Ovary (tissue), 9 donors: ENCODE results near the gene GK. TPM values are rescaled to one million over a fixed set of nuclear protein-coding genes. Genes with fewer than 3 reads are reported as not detected.
"Not testable (repeated sequence)": the region's sequence is repeated elsewhere in the genome, so short reads cannot be mapped to it uniquely, and the experiment has no call there.

Experiments used
- DNase-seq, 5 donors: peaks; one replicate each; pipeline ENCODE4 v3.0.0-alpha.2; 2019 to 2020
- H3K27ac ChIP-seq, 2 donors: fragments of 200-600 bp; one replicate each; pipeline versions ENCODE4 v1.5.1 to v1.8.0; 2019 to 2022
- H3K27me3 ChIP-seq: fragments of 200-600 bp; one replicate; pipeline ENCODE4 v1.8.0; 2022
- H3K36me3 ChIP-seq: fragments of 200-600 bp; sonication (generic); one replicate; pipeline ENCODE4 v1.5.1; 2019
- H3K4me1 ChIP-seq: one replicate; pipeline ENCODE4 v1.8.1; 2013; ENCODE audit warnings: mild to moderate bottlenecking, moderate library complexity; ENCODE audit not compliant: insufficient read depth
- H3K4me3 ChIP-seq: fragments of 200-600 bp; sonication (generic); one replicate; pipeline ENCODE4 v1.5.1; 2017
- H3K9me3 ChIP-seq, 2 donors: fragments of 200-600 bp in 1 of 2; sonication (generic) in 1 of 2; one replicate each; pipeline versions ENCODE4 v1.5.1 to v1.8.1; 2013 to 2019; ENCODE audit warnings: mild to moderate bottlenecking in 1 of 2, moderate library complexity in 1 of 2
- EP300 ChIP-seq: sonication (generic); formaldehyde crosslinking; IDR thresholded peaks from one replicate; pipeline ENCODE4 v1.6.1; 2017; ENCODE audit warnings: antibody characterized with exemption
- POLR2A ChIP-seq: fragments of 450-650 bp; IDR thresholded peaks from one replicate; pipeline ENCODE4 v1.6.1; 2017; ENCODE audit warnings: antibody characterized with exemption, mild to moderate bottlenecking, moderate library complexity
- WGBS, 3 donors: extraction: QIAGEN DNeasy Blood & Tissue Kit in 1 of 3; methylation state at CpG; one replicate each; pipeline versions ENCODE4 v1.1.5 to v1.1.7; 2013 to 2017; 5-methylcytosine and 5-hydroxymethylcytosine counted together
- intact Hi-C, 4 donors: fragments of 100-400 bp; cut with DNase I; formaldehyde crosslinking; loops; one replicate each; pipeline versions ENCODE4 v1.11.0 to v1.15.1; 2022 to 2023
- polyA plus RNA-seq, 2 donors: library from polyadenylated mRNA; stranded (reverse); fragments of 200-250 nt in 1 of 2; fragments of 350-450 nt in 1 of 2; fragmentation: Illumina TruSeq in 1 of 2; extraction: RNeasy Lipid Tissue Mini Kit (QIAGEN cat#74804) in 1 of 2; gene quantifications; one replicate each; pipeline ENCODE4 v1.2.3, GENCODE V29; 2013 to 2014
- small RNA-seq: library from RNA; depleted of rRNA; stranded (forward); fragments of <200 nt; gene quantifications from one replicate; pipeline ENCODE3, GENCODE V24; 2016
- total RNA-seq, 7 donors: library from RNA; depleted of rRNA in 2 of 7; stranded (reverse); fragments of >200 nt in 2 of 7; fragmentation: NEBNext Ultra II Directional in 3 of 7; extraction: Animal tissue kit (Norgen Biotek cat#: 25700) in 3 of 7; gene quantifications; one replicate each; pipeline versions ENCODE4 v1.1.0 to v1.2.4, GENCODE V29; 2016 to 2023
- TF ChIP-seq, protein P1 (sequence below), 3 donors: fragments of 450-650 bp in 2 of 3; fragments of 200-600 bp in 1 of 3; IDR thresholded peaks; one replicate each; pipeline versions ENCODE4 v1.5.1 to v1.8.0; 2016 to 2022; ENCODE audit warnings: antibody characterized with exemption in 3 of 3, mild to moderate bottlenecking in 1 of 3
- donor health status: DM: no; HTN: no; CAD: no; lungs with moderate emphysema.
- donor health status: DM: no; HTN: no; CAD: no.
- donor health status: Bipolar disorder and iron deficiency.
- donor health status: DM: yes; HTN: yes; CAD: no.
- donor health status: DM: no; HTN: no; CAD: no.
- donor health status: DM: yes; HTN: yes; CAD: no.

Gene GK
- total and polyA plus RNA-seq, 9 donors: 2.1 to 6.7 (median 5.3) TPM

DNA sequence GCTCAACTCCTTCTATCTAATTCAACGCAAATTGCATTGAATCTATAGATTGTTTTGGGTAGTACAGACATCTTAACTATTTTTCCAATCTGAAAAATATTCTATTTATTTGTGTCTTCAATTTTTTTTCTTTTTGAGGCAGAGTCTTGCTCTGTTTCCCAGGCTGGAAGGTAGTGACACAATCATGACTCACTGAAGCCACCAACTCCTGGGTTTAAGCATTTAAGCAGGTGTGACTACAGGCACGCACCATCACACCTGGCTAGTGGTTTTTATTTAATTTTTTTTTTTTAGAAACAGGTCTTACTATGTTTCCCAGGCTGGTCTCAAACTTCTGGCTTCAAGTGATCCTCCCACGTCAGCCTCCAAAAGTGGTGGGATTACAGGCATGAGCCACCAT is 98.3 kb downstream of the GK start:
- H3K9me3 ChIP-seq: no peaks in the 10 kb centered on the region
- intact Hi-C loops: no loop called here
- H3K4me3 ChIP-seq: no peak overlapping the region
- H3K27me3 ChIP-seq: no peaks in the 10 kb centered on the region
- no peak for DNase-seq
- H3K36me3 ChIP-seq: no peaks in the 10 kb centered on the region
- no peaks in the 10 kb centered on the region for H3K4me1 ChIP-seq
- H3K27ac ChIP-seq: no peak overlapping the region
- WGBS, 3 donors: 78 to 85% (median 79%) methylated on average over 3 of the region's 3 CpGs
- TF ChIP-seq EP300: no peak
- TF ChIP-seq POLR2A: no peak
- TF ChIP-seq, protein P1, sequence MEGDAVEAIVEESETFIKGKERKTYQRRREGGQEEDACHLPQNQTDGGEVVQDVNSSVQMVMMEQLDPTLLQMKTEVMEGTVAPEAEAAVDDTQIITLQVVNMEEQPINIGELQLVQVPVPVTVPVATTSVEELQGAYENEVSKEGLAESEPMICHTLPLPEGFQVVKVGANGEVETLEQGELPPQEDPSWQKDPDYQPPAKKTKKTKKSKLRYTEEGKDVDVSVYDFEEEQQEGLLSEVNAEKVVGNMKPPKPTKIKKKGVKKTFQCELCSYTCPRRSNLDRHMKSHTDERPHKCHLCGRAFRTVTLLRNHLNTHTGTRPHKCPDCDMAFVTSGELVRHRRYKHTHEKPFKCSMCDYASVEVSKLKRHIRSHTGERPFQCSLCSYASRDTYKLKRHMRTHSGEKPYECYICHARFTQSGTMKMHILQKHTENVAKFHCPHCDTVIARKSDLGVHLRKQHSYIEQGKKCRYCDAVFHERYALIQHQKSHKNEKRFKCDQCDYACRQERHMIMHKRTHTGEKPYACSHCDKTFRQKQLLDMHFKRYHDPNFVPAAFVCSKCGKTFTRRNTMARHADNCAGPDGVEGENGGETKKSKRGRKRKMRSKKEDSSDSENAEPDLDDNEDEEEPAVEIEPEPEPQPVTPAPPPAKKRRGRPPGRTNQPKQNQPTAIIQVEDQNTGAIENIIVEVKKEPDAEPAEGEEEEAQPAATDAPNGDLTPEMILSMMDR (IDR thresholded peaks at IDR 0.05): no peak

DNA sequence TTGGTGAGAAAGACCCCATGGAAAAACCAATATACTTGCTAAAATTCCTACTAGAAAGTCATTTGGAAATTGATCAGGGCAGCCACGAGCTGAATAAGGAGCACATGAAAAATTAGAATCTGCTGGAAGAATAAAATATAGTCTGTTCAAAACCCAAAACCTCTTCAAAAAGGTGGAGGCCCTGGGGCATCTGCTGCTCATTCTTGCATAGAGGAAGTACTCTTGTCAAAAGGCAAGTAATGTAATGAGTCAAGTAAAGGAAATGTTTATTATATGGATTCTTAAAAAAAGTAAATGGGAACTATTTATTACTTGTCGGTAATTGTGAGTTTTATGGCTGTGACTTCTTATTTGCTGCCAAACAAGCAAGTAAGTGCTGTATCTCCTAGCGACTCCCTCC is 109.5 kb downstream of the GK start:
- H3K9me3 ChIP-seq: no peaks in the 10 kb centered on the region
- 49 to 52% (median 49%) methylated on average over 3 of the region's 3 CpGs for WGBS, 3 donors
- H3K4me1 ChIP-seq: no peaks in the 10 kb centered on the region
- H3K27me3 ChIP-seq: no peaks in the 10 kb centered on the region
- H3K4me3 ChIP-seq: no peak overlapping the region
- no peak for DNase-seq
- intact Hi-C loops: no loop called here
- H3K27ac ChIP-seq: no peak overlapping the region
- no peaks in the 10 kb centered on the region for H3K36me3 ChIP-seq
- TF ChIP-seq POLR2A: no peak
- TF ChIP-seq, protein P1 (IDR thresholded peaks at IDR 0.05): no peak
- no peak for TF ChIP-seq EP300

GRCh38 chrX:30773764-30774163 is 120.5 kb downstream of the GK start:
- H3K27ac ChIP-seq, DNase-seq, H3K4me1 ChIP-seq, H3K9me3 ChIP-seq, intact Hi-C loops, H3K36me3 ChIP-seq, H3K4me3 ChIP-seq, H3K27me3 ChIP-seq: not testable (repeated sequence)
- 86 to 87% (median 87%) methylated on average over 7 of the region's 7 CpGs for WGBS, 3 donors

DNA sequence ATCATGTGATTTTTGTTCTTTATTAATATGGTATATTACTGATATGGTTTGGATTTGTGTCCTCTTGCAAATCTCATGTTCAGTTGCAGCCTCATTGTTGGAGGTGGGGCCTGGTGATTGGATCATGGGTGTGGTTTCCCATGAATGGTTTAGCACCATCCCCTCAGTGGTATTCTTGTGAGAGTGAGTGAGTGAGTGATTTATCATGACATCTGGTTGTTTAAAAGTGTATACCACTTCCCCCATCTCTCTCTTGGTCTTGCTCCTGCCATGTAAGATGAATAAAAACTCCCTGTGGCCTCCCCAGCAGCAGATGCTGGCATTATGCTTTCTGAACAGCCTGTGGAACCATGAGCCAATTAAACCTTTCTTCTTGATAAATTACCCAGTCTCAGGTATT is 124.4 kb downstream of the GK start:
- intact Hi-C loops: no loop called here
- H3K27ac ChIP-seq: no peak overlapping the region
- H3K4me3 ChIP-seq: no peak overlapping the region
- TF ChIP-seq, protein P1 (IDR thresholded peaks at IDR 0.05): no peak
- no peak for TF ChIP-seq POLR2A
- TF ChIP-seq EP300: no peak
- H3K27me3 ChIP-seq: no peaks in the 10 kb centered on the region
- no peak for DNase-seq
- no peaks in the 10 kb centered on the region for H3K9me3 ChIP-seq
- H3K4me1 ChIP-seq: no peaks in the 10 kb centered on the region
- no peaks in the 10 kb centered on the region for H3K36me3 ChIP-seq

GRCh38 chrX:30779453-30780030 is 126.3 kb downstream of the GK start:
- H3K4me1 ChIP-seq: no peaks in the 10 kb centered on the region

More at GRCh38 chrX:30779453-30780030, 126.3 kb downstream of the GK start:
- WGBS, 3 donors: 81 to 85% (median 83%) methylated on average over 19 of the region's 19 CpGs
- TF ChIP-seq POLR2A: no peak
- TF ChIP-seq, protein P1 (IDR thresholded peaks at IDR 0.05): no peak
- no peak for TF ChIP-seq EP300
- H3K9me3 ChIP-seq: no peaks in the 10 kb centered on the region
- no peak overlapping the region for H3K27ac ChIP-seq
- intact Hi-C loops: no loop called here
- DNase-seq: no peak
- no peak overlapping the region for H3K4me3 ChIP-seq
- H3K27me3 ChIP-seq: no peaks in the 10 kb centered on the region
- H3K36me3 ChIP-seq: no peaks in the 10 kb centered on the region

Small RNAs within 50 kb of the gene (small RNA-seq; reads per million reads assigned to genes)
- gene CKS1BP6: not detected

Other genes starting within 250 kb of the GK start
- under 1 TPM in 6 of 7 donors, not detected in 1; 0.10 to 0.74 (median 0.18) TPM for gene TASL, start 75.7 kb upstream of the GK start, total RNA-seq
- 1 to 10 TPM in 1 of 2 donors, under 1 TPM in 1; 0.18 to 2.2 TPM for gene TASL, start 75.7 kb upstream of the GK start, polyA plus RNA-seq
- 10 to 100 TPM; 15.9 to 29.5 (median 22.1) TPM for gene TAB3, start 235.8 kb downstream of the GK start, total RNA-seq
- 10 to 100 TPM in 1 of 2 donors, 1 to 10 TPM in 1; 7.8 to 15.8 TPM for gene TAB3, start 235.8 kb downstream of the GK start, polyA plus RNA-seq